GM12872 (cell line): ENCODE results near the gene SOWAHA.

Source experiments
- TF ChIP-seq, protein P1 (sequence below): IDR thresholded peaks from 3 replicates; pipeline ENCODE4 v1.5.1; 2011; ENCODE audit warnings: low read depth, mild to moderate bottlenecking, low read length, moderate library complexity; ENCODE audit not compliant: insufficient read depth

The SOWAHA gene

DNA sequence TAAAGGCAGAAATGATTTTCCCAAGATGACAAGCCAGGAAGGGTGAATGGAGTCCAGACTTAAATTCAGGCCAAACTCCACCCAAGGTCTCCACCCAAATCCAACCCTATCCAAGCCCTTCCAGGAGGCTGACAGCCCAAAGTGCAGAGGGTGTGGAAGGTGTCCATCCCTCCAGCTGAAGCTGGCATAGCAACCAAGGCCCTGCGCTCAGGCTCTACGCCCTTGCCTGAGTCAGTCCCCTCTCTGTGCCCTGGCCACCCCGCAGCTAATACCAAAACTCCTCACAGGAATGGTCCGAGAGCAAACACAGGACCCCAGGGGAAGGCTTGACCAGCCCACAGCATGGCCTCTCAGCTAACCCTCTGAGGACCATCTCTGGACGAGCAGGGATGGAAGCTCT lies 38.2 kb upstream of the SOWAHA start:
- TF ChIP-seq, protein P1, sequence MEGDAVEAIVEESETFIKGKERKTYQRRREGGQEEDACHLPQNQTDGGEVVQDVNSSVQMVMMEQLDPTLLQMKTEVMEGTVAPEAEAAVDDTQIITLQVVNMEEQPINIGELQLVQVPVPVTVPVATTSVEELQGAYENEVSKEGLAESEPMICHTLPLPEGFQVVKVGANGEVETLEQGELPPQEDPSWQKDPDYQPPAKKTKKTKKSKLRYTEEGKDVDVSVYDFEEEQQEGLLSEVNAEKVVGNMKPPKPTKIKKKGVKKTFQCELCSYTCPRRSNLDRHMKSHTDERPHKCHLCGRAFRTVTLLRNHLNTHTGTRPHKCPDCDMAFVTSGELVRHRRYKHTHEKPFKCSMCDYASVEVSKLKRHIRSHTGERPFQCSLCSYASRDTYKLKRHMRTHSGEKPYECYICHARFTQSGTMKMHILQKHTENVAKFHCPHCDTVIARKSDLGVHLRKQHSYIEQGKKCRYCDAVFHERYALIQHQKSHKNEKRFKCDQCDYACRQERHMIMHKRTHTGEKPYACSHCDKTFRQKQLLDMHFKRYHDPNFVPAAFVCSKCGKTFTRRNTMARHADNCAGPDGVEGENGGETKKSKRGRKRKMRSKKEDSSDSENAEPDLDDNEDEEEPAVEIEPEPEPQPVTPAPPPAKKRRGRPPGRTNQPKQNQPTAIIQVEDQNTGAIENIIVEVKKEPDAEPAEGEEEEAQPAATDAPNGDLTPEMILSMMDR, result no peak

DNA sequence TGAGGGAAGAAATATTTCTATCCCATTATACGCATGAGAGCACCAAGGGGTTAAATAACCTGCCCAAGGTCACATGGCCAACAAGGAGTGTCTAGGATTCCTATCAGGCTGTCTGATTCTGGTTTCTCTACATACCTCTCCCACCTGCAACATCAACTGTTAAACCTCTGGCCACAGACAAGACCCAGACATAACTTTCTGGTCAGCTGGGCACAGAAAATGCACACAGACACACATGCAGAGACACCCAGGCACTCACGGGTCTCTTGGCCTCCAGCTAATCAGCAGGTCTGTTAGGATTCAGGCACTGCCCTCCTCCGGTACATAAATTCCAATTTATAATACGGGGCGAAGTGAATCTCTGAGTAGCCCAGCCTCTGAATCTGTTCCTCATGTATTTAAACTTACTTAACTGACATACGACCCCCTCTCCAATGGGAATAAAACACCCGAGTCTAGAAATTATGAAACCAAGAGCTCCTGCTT lies 37.6 kb upstream of the SOWAHA start:
- TF ChIP-seq, protein P1, result no peak

DNA sequence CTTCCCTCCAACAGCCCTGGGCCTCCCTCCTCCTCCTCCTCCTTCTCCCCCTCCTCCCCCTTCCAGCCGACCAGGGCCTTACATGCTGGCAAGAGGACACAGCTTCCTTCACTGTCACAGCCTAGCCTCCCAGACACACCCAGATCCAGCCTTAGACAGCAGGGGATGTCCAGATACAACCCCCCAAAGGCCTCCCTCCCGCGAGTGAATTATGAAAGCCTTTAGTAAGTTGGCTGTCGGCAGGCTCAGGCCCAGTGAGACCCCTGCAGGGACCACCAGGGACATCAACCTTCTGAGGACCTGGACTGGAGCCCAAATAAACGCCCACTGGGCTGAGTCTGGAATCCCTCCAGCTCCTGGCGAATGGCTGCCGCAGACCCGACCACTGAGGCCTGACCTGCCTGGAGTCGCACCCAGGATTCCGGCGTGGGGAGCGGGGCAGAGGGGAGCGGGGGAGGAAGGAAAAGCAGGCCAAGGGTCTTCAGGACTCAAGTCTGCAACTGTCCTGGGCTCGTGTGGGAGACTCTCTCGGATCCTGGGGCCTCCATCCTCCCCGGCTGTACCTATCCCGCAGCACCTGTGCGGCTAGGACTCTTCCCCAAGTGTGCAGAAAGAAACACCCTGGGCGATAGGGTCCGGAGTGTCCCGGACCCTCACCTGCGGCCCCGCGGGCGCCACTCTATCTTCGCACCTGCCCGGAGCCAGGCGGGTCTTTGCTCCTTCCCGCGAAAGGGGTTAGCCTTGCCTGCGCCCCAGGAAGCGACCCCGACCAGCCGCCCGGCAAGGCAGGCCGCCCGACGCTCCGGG lies 36.8 kb upstream of the SOWAHA start:
- TF ChIP-seq, protein P1, result no peak

DNA sequence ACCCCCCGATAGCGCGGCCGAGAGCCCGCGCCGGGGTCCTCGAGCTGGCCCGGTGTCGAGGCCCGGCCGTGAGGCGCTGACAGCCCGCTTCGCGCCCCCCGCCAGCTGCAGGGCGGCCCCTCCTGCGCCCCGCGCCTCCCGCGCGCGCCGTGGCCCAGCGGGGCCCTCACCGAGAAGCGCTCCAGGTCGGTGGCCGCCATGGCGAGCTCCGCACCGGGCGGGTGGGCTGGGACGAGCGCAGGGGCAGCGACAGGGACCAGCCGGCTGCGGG lies 36.2 kb upstream of the SOWAHA start:
- TF ChIP-seq, protein P1, result no peak

DNA sequence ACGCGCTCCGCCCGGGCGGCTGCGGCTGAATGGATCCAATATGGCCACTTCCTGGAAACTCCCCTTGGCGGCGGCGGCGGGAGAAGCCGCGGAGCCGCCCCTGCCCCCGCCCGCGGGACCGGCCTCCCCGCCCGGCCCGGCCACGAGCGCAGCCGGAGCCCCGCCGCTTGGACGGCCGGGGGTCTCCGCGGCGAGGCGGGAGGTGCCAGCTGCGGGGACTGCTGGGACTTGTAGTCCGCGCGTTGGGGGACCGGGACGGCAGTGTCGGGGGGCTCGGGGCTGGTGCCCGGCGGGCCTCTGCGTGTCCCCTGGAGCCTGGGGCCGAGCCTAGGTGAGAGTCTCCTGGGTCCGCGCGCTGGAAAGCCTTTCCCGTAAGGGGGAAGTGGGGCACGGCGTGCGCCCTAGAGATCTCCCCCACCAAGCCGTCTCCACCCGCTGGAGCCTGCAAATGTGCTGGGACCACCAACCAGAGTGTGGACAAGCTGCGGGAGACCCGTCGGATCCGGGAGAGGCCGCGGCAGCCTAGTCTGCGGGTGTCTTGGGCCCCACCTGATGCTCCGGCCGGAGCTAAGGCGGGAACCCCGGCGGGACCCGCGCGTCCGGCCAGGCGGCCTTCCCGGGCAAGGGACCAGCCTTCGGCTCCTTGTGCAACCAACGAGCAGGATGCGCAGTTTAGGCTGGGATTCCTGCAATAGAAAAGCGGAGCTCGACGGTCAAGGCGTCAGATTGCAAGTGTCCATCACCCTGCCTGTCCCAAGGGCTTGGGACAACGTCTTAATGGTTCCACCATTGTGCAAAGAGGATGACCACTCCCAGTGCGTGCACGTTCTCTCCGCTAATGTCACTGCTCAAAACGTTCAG lies 35.7 kb upstream of the SOWAHA start, which contains the start of gene SEPTIN8:
Gene SEPTIN8, minus strand, starts transcription at position 31 of the 861 bp plus-strand sequence. CDS start 102 bp downstream, outside the sequence.
- TF ChIP-seq, protein P1, result no peak

DNA sequence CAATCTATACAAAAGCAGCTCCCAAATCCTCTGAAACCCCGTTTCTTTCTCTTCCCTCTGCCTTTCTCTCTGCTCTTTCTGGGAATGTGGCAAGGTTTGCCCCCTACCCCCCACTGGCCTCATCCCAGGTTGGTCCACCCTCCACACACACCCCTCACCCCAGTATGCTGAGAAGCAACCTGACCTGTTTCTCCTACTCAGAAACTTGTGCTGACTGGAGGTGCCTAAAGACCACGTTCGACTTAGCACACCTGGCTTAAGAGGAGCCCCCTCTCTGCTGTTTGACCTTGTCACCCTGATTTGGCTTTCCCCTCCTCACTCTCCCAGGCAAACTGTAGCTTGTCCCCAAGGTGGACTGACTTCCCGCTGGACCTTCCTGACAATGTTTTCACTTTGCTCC lies 35.0 kb upstream of the SOWAHA start:
- TF ChIP-seq, protein P1, result no peak

DNA sequence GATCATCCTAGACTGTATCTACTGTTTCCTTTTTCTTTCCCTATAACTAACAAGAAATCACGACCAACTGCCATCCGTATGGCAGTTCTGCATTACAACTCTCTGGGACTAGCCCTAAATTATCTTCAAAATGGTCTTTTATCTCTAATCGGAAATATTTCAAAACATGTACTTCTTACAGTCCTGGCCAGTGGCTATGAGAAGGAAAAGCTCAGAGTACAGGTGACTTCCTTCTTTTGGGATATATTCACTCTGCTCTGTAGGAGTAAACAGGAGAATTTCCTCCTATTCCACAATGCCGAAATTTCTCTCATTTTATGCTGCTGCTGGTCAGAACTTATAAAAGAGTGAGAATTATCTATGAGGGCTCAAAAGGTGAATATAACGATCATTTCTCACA lies 34.2 kb upstream of the SOWAHA start:
- TF ChIP-seq, protein P1, result no peak
